HL-60 (cell line): Measurements from ENCODE around the gene IKBKG.
A peak's percentile ranks its signal among the peaks of the same experiment; 100 is the strongest.

Experiments
- DNase-seq, 2 experiments: peaks; one replicate each; pipeline ENCODE4 v3.0.0-alpha.2; 2010 to 2020; ENCODE audit warnings: low read depth in 1 of 2, low spot score in 1 of 2
- H3K27ac ChIP-seq: fragments of 250-450 bp; sonication (Bioruptor Pico); replicated peaks from 2 replicates; pipeline ENCODE4 v1.5.1; 2020; ENCODE audit warnings: mild to moderate bottlenecking, moderate library complexity
- H3K27me3 ChIP-seq: fragments of 250-450 bp; sonication (Bioruptor Pico); 2 replicates; pipeline ENCODE4 v1.5.1; 2021; ENCODE audit warnings: mild to moderate bottlenecking, moderate library complexity; ENCODE audit not compliant: insufficient read depth, poor library complexity, severe bottlenecking
- H3K4me3 ChIP-seq: replicated peaks from 2 replicates; pipeline ENCODE4 v1.5.1; 2011; ENCODE audit warnings: mild to moderate bottlenecking, control low read depth, low read length; ENCODE audit not compliant: insufficient read depth
- CTCF ChIP-seq: IDR thresholded peaks from one replicate; pipeline ENCODE4 v1.5.1; 2011; ENCODE audit warnings: low read length, control low read depth, inconsistent platforms; ENCODE audit not compliant: insufficient read depth
- GABPA ChIP-seq: IDR thresholded peaks from 2 replicates; pipeline ENCODE4 v1.6.1; 2012; ENCODE audit warnings: low read depth
- POLR2AphosphoS5 ChIP-seq: IDR thresholded peaks from 2 replicates; pipeline ENCODE4 v1.6.1; 2012; ENCODE audit warnings: low read depth
- REST ChIP-seq: IDR thresholded peaks from 2 replicates; pipeline ENCODE4 v1.6.1; 2012; ENCODE audit warnings: low read depth; ENCODE audit not compliant: insufficient replicate concordance
- SPI1 ChIP-seq: IDR thresholded peaks from 2 replicates; pipeline ENCODE4 v1.6.1; 2012; ENCODE audit warnings: low read depth, mild to moderate bottlenecking, borderline replicate concordance

IKBKG gene

GRCh38 chrX:154595559-154596249 is 48.3 kb downstream of the IKBKG start:
- no peak overlapping the region for H3K4me3 ChIP-seq
- TF ChIP-seq REST (no peak), POLR2AphosphoS5 (no peak), CTCF (no peak), GABPA (no peak), SPI1 (no peak)
- no peaks in the 10 kb centered on the region for H3K27me3 ChIP-seq
- DNase-seq = no peak
- H3K27ac ChIP-seq = no peak overlapping the region

- TF ChIP-seq GABPA (no peak), POLR2AphosphoS5 (no peak), REST (no peak), CTCF (no peak), SPI1 (no peak)
- no peak overlapping the region for H3K27ac ChIP-seq
- H3K4me3 ChIP-seq = no peak overlapping the region
- H3K27me3 ChIP-seq = no peaks in the 10 kb centered on the region
- peak in 1 of 2 experiments; percentile 56 for DNase-seq
These were observed 49.0 kb downstream of the IKBKG start for GRCh38 chrX:154596290-154596929.

- no peak for TF ChIP-seq GABPA
- TF ChIP-seq POLR2AphosphoS5 = no peak
- TF ChIP-seq SPI1 = no peak
- no peak for TF ChIP-seq CTCF
- no peak for TF ChIP-seq REST
- H3K4me3 ChIP-seq = no peak overlapping the region
- no peak for DNase-seq
- H3K27me3 ChIP-seq = no peaks in the 10 kb centered on the region
- no peak overlapping the region for H3K27ac ChIP-seq
These were observed 49.8 kb downstream of the IKBKG start for GRCh38 chrX:154597221-154597620.
